GM23338 (cell line): ENCODE data around the gene FAM131A. TPM values are rescaled to one million over a fixed set of nuclear protein-coding genes. Genes with fewer than 3 reads are reported as not detected.

Experiments
- ATAC-seq: fragments of 200-7000 bp; cut with Tn5 transposase; 3 replicates; pipeline ENCODE4 v1.9.1; 2020
- DNase-seq: peaks from one replicate; pipeline ENCODE4 v3.0.0-alpha.2; 2015; ENCODE audit warnings: low spot score
- H2AFZ ChIP-seq: fragments of 200-600 bp; sonication (generic); 2 replicates; pipeline ENCODE4 v1.8.0; 2016; ENCODE audit warnings: antibody characterized with exemption, mild to moderate bottlenecking, moderate library complexity
- H3F3A ChIP-seq: fragments of 200-600 bp; sonication (generic); replicated peaks from 2 replicates; pipeline ENCODE4 v1.8.0; 2017; ENCODE audit warnings: antibody characterized with exemption, mixed run types, low read depth
- H3K27ac ChIP-seq: fragments of 200-600 bp; sonication (generic); 2 replicates; pipeline ENCODE4 v1.6.1; 2016; ENCODE audit warnings: low read depth
- H3K27me3 ChIP-seq: fragments of 200-600 bp; sonication (generic); 2 replicates; pipeline ENCODE4 v1.8.0; 2016; ENCODE audit warnings: mild to moderate bottlenecking, mixed run types, moderate library complexity; ENCODE audit not compliant: insufficient read depth
- H3K36me3 ChIP-seq: fragments of 200-600 bp; sonication (generic); 2 replicates; pipeline ENCODE4 v1.8.0; 2016; ENCODE audit warnings: mild to moderate bottlenecking; ENCODE audit not compliant: insufficient read depth
- H3K4me1 ChIP-seq: fragments of 200-600 bp; sonication (generic); 2 replicates; pipeline ENCODE4 v1.8.0; 2016; ENCODE audit warnings: mild to moderate bottlenecking, moderate library complexity; ENCODE audit not compliant: insufficient read depth
- H3K4me2 ChIP-seq: fragments of 200-600 bp; sonication (generic); 2 replicates; pipeline ENCODE4 v1.7.1; 2017; ENCODE audit warnings: mixed run types
- H3K4me3 ChIP-seq: fragments of 200-600 bp; sonication (generic); 2 replicates; pipeline ENCODE4 v1.6.1; 2016; ENCODE audit warnings: mixed run types
- H3K79me2 ChIP-seq: fragments of 200-600 bp; sonication (generic); replicated peaks from 2 replicates; pipeline ENCODE4 v1.8.0; 2017; ENCODE audit warnings: mild to moderate bottlenecking; ENCODE audit not compliant: insufficient read depth
- H3K9me2 ChIP-seq: fragments of 200-600 bp; sonication (generic); 2 replicates; pipeline ENCODE4 v1.8.0; 2017; ENCODE audit not compliant: insufficient read depth
- H4K20me1 ChIP-seq: fragments of 200-600 bp; sonication (generic); replicated peaks from 2 replicates; pipeline ENCODE4 v1.8.0; 2017; ENCODE audit warnings: mild to moderate bottlenecking; ENCODE audit not compliant: insufficient read depth
- H3K27ac Mint-ChIP-seq: 2 replicates; pipeline ENCODE4 v1.8.0; 2020; ENCODE audit warnings: inconsistent platforms, mild to moderate bottlenecking, moderate library complexity, mixed read lengths
- H3K27me3 Mint-ChIP-seq: 3 replicates; pipeline ENCODE4 v1.8.0; 2022; ENCODE audit warnings: low read depth, mild to moderate bottlenecking, moderate library complexity, mixed read lengths, inconsistent platforms; ENCODE audit not compliant: insufficient read depth, poor library complexity
- H3K36me3 Mint-ChIP-seq: 3 replicates; pipeline ENCODE4 v1.8.0; 2021; ENCODE audit warnings: low read depth, mild to moderate bottlenecking, inconsistent platforms, moderate library complexity, mixed read lengths
- H3K4me1 Mint-ChIP-seq: 3 replicates; pipeline ENCODE4 v1.8.0; 2020; ENCODE audit warnings: mild to moderate bottlenecking, inconsistent platforms, mixed read lengths
- H3K4me3 Mint-ChIP-seq: 3 replicates; pipeline ENCODE4 v1.8.0; 2021; ENCODE audit warnings: moderate library complexity, mild to moderate bottlenecking, inconsistent platforms, mixed read lengths
- H3K9me3 Mint-ChIP-seq: 3 replicates; pipeline ENCODE4 v1.8.0; 2020; ENCODE audit warnings: moderate library complexity, mild to moderate bottlenecking, inconsistent platforms, mixed read lengths
- ETS1 ChIP-seq: IDR thresholded peaks from 2 replicates; pipeline ENCODE4 v1.6.1; 2016; ENCODE audit warnings: antibody characterized with exemption
- EZH2 ChIP-seq: fragments of 200-600 bp; sonication (generic); IDR thresholded peaks from one replicate; pipeline ENCODE4 v1.8.0; 2017; ENCODE audit warnings: antibody characterized with exemption, mild to moderate bottlenecking, low read depth; ENCODE audit not compliant: unreplicated experiment
- EZH2phosphoT487 ChIP-seq: fragments of 200-600 bp; sonication (generic); IDR thresholded peaks from one replicate; pipeline ENCODE4 v1.8.1; 2018; ENCODE audit warnings: antibody characterized with exemption; ENCODE audit not compliant: unreplicated experiment
- JUNB ChIP-seq: IDR thresholded peaks from one replicate; pipeline ENCODE4 v1.6.1; 2016; ENCODE audit warnings: antibody characterized with exemption; ENCODE audit not compliant: unreplicated experiment
- NANOG ChIP-seq: IDR thresholded peaks from 2 replicates; pipeline ENCODE4 v1.6.1; 2016; ENCODE audit warnings: antibody characterized with exemption, borderline replicate concordance
- POLR2AphosphoS5 ChIP-seq: IDR thresholded peaks from 2 replicates; pipeline ENCODE4 v1.6.1; 2016; ENCODE audit warnings: antibody characterized with exemption, low read depth
- REST ChIP-seq: IDR thresholded peaks from one replicate; pipeline ENCODE4 v1.6.1; 2018; ENCODE audit warnings: antibody characterized with exemption; ENCODE audit not compliant: unreplicated experiment
- STAT1 ChIP-seq: IDR thresholded peaks from one replicate; pipeline ENCODE4 v1.6.1; 2016; ENCODE audit warnings: antibody characterized with exemption; ENCODE audit not compliant: unreplicated experiment
- ZNF114 ChIP-seq: fragments of 250-450 bp; sonication (Bioruptor Pico); IDR thresholded peaks from 2 replicates; pipeline ENCODE4 v1.5.0; 2020; ENCODE audit warnings: mild to moderate bottlenecking, moderate library complexity
- polyA plus RNA-seq: library from polyadenylated mRNA; unstranded; fragments of >200 nt; fragmentation: Nextera tagmentation; extraction: Ambion mirVana; gene quantifications from 2 replicates; pipeline ENCODE4 v1.2.1, GENCODE V29; 2016
- total RNA-seq: library from RNA; depleted of rRNA; stranded (reverse); fragments of >200 nt; shearing (Covaris generic); gene quantifications from 2 replicates; pipeline ENCODE4 v1.2.3, GENCODE V29; 2014
- TF ChIP-seq, protein P1 (sequence below): fragments of 250-450 bp; sonication (Bioruptor Pico); IDR thresholded peaks from 2 replicates; pipeline ENCODE4 v1.5.0; 2020; ENCODE audit warnings: mild to moderate bottlenecking, moderate library complexity

FAM131A gene
- total and polyA plus RNA-seq, 2 experiments from 2014 or later, result 6.7 to 31.8 TPM

DNA sequence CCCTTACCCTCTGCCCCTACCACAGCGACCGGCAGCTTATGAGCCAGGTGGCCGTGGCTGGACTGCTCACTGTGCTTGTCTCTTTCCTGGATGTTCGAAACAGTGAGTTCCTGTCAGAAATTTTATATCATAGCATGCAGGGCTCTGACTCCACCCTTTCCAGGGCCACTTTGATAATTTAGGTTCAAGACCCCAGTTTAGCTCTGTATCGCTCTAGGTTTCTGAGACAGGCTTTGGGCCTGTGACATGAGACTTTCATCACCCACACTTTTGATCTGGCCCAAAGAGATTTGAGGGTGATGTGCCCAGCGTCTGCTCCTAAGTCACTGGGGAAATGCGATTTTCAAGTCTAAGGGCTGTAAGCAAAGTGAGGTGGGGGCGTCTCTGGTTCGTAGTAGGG lies 29.5 kb upstream of the FAM131A start:
- Mint-ChIP-seq H3K27me3 (peaks cover 10% of the 10 kb centered on the region), H3K36me3 (peaks cover 74% of the 10 kb centered on the region), H3K4me1 (no peaks in the 10 kb centered on the region), H3K27ac (no peak overlapping the region), H3K4me3 (no peak overlapping the region), H3K9me3 (no peaks in the 10 kb centered on the region)
- Histone ChIP-seq H3K9me2 (no peaks in the 10 kb centered on the region), H3F3A (peaks cover 7% of the 10 kb centered on the region; the same call in 1 of the 2 replicates), H2AFZ (no peak overlapping the region), H3K36me3 (peaks cover 39% of the 10 kb centered on the region), H3K4me1 (no peaks in the 10 kb centered on the region), H3K4me3 (no peak overlapping the region), H3K4me2 (no peak overlapping the region), H4K20me1 (peaks cover 18% of the 10 kb centered on the region; the same call in 1 of the 2 replicates), H3K79me2 (peaks cover 9% of the 10 kb centered on the region), H3K27ac (no peak overlapping the region), H3K27me3 (no peaks in the 10 kb centered on the region)
- ATAC-seq, result no peak
- TF ChIP-seq JUNB, result no peak
- TF ChIP-seq ETS1, result no peak
- no peak for TF ChIP-seq STAT1
- no peak for TF ChIP-seq EZH2
- no peak for TF ChIP-seq NANOG
- TF ChIP-seq POLR2AphosphoS5, result no peak
- no peak for TF ChIP-seq REST
- no peak for TF ChIP-seq EZH2phosphoT487
- TF ChIP-seq, protein P1, sequence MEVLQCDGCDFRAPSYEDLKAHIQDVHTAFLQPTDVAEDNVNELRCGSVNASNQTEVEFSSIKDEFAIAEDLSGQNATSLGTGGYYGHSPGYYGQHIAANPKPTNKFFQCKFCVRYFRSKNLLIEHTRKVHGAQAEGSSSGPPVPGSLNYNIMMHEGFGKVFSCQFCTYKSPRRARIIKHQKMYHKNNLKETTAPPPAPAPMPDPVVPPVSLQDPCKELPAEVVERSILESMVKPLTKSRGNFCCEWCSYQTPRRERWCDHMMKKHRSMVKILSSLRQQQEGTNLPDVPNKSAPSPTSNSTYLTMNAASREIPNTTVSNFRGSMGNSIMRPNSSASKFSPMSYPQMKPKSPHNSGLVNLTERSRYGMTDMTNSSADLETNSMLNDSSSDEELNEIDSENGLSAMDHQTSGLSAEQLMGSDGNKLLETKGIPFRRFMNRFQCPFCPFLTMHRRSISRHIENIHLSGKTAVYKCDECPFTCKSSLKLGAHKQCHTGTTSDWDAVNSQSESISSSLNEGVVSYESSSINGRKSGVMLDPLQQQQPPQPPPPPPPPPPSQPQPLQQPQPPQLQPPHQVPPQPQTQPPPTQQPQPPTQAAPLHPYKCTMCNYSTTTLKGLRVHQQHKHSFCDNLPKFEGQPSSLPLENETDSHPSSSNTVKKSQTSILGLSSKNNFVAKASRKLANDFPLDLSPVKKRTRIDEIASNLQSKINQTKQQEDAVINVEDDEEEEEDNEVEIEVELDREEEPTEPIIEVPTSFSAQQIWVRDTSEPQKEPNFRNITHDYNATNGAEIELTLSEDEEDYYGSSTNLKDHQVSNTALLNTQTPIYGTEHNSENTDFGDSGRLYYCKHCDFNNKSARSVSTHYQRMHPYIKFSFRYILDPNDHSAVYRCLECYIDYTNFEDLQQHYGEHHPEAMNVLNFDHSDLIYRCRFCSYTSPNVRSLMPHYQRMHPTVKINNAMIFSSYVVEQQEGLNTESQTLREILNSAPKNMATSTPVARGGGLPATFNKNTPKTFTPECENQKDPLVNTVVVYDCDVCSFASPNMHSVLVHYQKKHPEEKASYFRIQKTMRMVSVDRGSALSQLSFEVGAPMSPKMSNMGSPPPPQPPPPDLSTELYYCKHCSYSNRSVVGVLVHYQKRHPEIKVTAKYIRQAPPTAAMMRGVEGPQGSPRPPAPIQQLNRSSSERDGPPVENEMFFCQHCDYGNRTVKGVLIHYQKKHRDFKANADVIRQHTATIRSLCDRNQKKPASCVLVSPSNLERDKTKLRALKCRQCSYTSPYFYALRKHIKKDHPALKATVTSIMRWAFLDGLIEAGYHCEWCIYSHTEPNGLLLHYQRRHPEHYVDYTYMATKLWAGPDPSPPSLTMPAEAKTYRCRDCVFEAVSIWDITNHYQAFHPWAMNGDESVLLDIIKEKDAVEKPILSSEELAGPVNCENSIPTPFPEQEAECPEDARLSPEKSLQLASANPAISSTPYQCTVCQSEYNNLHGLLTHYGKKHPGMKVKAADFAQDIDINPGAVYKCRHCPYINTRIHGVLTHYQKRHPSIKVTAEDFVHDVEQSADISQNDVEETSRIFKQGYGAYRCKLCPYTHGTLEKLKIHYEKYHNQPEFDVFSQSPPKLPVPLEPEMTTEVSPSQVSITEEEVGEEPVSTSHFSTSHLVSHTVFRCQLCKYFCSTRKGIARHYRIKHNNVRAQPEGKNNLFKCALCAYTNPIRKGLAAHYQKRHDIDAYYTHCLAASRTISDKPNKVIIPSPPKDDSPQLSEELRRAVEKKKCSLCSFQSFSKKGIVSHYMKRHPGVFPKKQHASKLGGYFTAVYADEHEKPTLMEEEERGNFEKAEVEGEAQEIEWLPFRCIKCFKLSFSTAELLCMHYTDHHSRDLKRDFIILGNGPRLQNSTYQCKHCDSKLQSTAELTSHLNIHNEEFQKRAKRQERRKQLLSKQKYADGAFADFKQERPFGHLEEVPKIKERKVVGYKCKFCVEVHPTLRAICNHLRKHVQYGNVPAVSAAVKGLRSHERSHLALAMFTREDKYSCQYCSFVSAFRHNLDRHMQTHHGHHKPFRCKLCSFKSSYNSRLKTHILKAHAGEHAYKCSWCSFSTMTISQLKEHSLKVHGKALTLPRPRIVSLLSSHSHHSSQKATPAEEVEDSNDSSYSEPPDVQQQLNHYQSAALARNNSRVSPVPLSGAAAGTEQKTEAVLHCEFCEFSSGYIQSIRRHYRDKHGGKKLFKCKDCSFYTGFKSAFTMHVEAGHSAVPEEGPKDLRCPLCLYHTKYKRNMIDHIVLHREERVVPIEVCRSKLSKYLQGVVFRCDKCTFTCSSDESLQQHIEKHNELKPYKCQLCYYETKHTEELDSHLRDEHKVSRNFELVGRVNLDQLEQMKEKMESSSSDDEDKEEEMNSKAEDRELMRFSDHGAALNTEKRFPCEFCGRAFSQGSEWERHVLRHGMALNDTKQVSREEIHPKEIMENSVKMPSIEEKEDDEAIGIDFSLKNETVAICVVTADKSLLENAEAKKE (CRISPR knock-in tag), result no peak
- TF ChIP-seq ZNF114 (CRISPR knock-in tag), result no peak
- DNase-seq, result no peak
